HFFc6 (cell line): ENCODE results near the gene CDC42BPA. TPM values are rescaled to one million over a fixed set of nuclear protein-coding genes. Genes with fewer than 3 reads are reported as not detected.
"Not testable (repeated sequence)": the region's sequence is repeated elsewhere in the genome, so short reads cannot be mapped to it uniquely, and the experiment has no call there.

ENCODE experiments used
- DNase-seq: peaks from one replicate; pipeline ENCODE4 v3.0.0-alpha.2; 2018
- H3K27ac Mint-ChIP-seq: 2 replicates; pipeline ENCODE4 v1.8.0; 2020; ENCODE audit warnings: mild to moderate bottlenecking, mixed read lengths
- H3K27me3 Mint-ChIP-seq: 2 replicates; pipeline ENCODE4 v1.8.0; 2021; ENCODE audit warnings: mild to moderate bottlenecking, moderate library complexity, mixed read lengths; ENCODE audit not compliant: insufficient read depth
- H3K36me3 Mint-ChIP-seq: 2 replicates; pipeline ENCODE4 v1.8.0; 2021; ENCODE audit warnings: low read depth, mixed read lengths
- H3K4me1 Mint-ChIP-seq: 2 replicates; pipeline ENCODE4 v1.8.0; 2020; ENCODE audit warnings: low read depth, mixed read lengths
- H3K4me3 Mint-ChIP-seq: 2 replicates; pipeline ENCODE4 v1.8.0; 2020; ENCODE audit warnings: mild to moderate bottlenecking, moderate library complexity, mixed read lengths
- H3K9me3 Mint-ChIP-seq: 2 replicates; pipeline ENCODE4 v1.8.0; 2020; ENCODE audit warnings: mild to moderate bottlenecking, mixed read lengths
- CTCF ChIP-seq: fragments of 200-600 bp; sonication (generic); IDR thresholded peaks from 2 replicates; pipeline ENCODE4 v1.5.0; 2021; ENCODE audit warnings: antibody characterized with exemption, mild to moderate bottlenecking
- total RNA-seq, 6 experiments: library from RNA; stranded (reverse); fragmentation: NEBNext Ultra II Directional; extraction: Animal tissue kit (Norgen Biotek cat#: 25700); gene quantifications; 2 replicates in 1 of 6; 3 replicates in 5 of 6; pipeline ENCODE4 v1.2.3, GENCODE V29; 2021

Gene CDC42BPA
- total RNA-seq, 6 experiments from 2014 or later, result 32.8 to 37.8 (median 35.8) TPM

- no peak for TF ChIP-seq CTCF
- Mint-ChIP-seq H3K4me3 (no peak overlapping the region), H3K27ac (no peak overlapping the region), H3K4me1 (peaks cover 49% of the 10 kb centered on the region), H3K36me3 (no peaks in the 10 kb centered on the region), H3K9me3 (no peaks in the 10 kb centered on the region), H3K27me3 (no peaks in the 10 kb centered on the region; the same call in 1 of the 2 replicates)
- no peak for DNase-seq
Observed at GRCh38 chr1:227240983-227241382, 77.3 kb downstream of the CDC42BPA start.

- Mint-ChIP-seq H3K9me3 (no peaks in the 10 kb centered on the region), H3K4me1 (peaks cover 29% of the 10 kb centered on the region), H3K4me3 (no peak overlapping the region), H3K27me3 (no peaks in the 10 kb centered on the region), H3K27ac (no peak overlapping the region), H3K36me3 (no peaks in the 10 kb centered on the region)
- peak; percentile 76 for DNase-seq
- TF ChIP-seq CTCF, result peak; percentile 80
Observed at GRCh38 chr1:227234998-227235405, 83.3 kb downstream of the CDC42BPA start.

- H3K27me3 Mint-ChIP-seq, H3K27ac Mint-ChIP-seq, DNase-seq, H3K9me3 Mint-ChIP-seq, H3K36me3 Mint-ChIP-seq, H3K4me3 Mint-ChIP-seq: not testable (repeated sequence)
- peaks cover 36% of the 10 kb centered on the region for H3K4me1 Mint-ChIP-seq
Observed at GRCh38 chr1:227231128-227231527, 87.2 kb downstream of the CDC42BPA start.

GRCh38 chr1:227228201-227228600 lies 90.1 kb downstream of the CDC42BPA start:
- H3K27ac Mint-ChIP-seq, result no peak overlapping the region
- no peak overlapping the region for H3K4me3 Mint-ChIP-seq
- H3K9me3 Mint-ChIP-seq, result no peaks in the 10 kb centered on the region
- peaks cover 47% of the 10 kb centered on the region for H3K4me1 Mint-ChIP-seq
- no peak for DNase-seq
- TF ChIP-seq CTCF, result no peak
- no peaks in the 10 kb centered on the region; the same call in 1 of the 2 replicates for H3K36me3 Mint-ChIP-seq
- H3K27me3 Mint-ChIP-seq, result no peaks in the 10 kb centered on the region

GRCh38 chr1:227227761-227228160 lies 90.5 kb downstream of the CDC42BPA start:
- TF ChIP-seq CTCF, result no peak
- peaks cover 52% of the 10 kb centered on the region for H3K4me1 Mint-ChIP-seq
- no peak for DNase-seq
- no peaks in the 10 kb centered on the region; the same call in 1 of the 2 replicates for H3K36me3 Mint-ChIP-seq
- H3K4me3 Mint-ChIP-seq, result no peak overlapping the region
- no peaks in the 10 kb centered on the region for H3K9me3 Mint-ChIP-seq
- H3K27me3 Mint-ChIP-seq, result no peaks in the 10 kb centered on the region
- no peak overlapping the region for H3K27ac Mint-ChIP-seq

GRCh38 chr1:227225715-227226346 lies 92.5 kb downstream of the CDC42BPA start:
- no peaks in the 10 kb centered on the region for H3K9me3 Mint-ChIP-seq
- peak; percentile 83 for DNase-seq
- H3K27ac Mint-ChIP-seq, result peak overlapping the region; percentile 83
- no peak for TF ChIP-seq CTCF
- peaks cover 54% of the 10 kb centered on the region for H3K4me1 Mint-ChIP-seq
- no peaks in the 10 kb centered on the region for H3K27me3 Mint-ChIP-seq
- H3K36me3 Mint-ChIP-seq, result no peaks in the 10 kb centered on the region; the same call in 1 of the 2 replicates
- peak overlapping the region; percentile 64 for H3K4me3 Mint-ChIP-seq
